ENCODE measurements around the gene FNIP2.

- TF ChIP-seq POLR2AphosphoS5 (IDR thresholded peaks at IDR 0.05) (no peak), CTCF (IDR thresholded peaks at IDR 0.05) (no peak)
Observed at GRCh38 chr4:158837527-158838141, 68.8 kb downstream of the FNIP2 start.
